HG03520 (cell line): ENCODE results near the gene ERG.

Experiments
- ATAC-seq: cut with Tn5 transposase; IDR thresholded peaks from one replicate; pipeline ENCODE4 v1.9.1; 2021; ENCODE audit warnings: mild to moderate bottlenecking, moderate library complexity; ENCODE audit not compliant: unreplicated experiment

The ERG gene, protein sequence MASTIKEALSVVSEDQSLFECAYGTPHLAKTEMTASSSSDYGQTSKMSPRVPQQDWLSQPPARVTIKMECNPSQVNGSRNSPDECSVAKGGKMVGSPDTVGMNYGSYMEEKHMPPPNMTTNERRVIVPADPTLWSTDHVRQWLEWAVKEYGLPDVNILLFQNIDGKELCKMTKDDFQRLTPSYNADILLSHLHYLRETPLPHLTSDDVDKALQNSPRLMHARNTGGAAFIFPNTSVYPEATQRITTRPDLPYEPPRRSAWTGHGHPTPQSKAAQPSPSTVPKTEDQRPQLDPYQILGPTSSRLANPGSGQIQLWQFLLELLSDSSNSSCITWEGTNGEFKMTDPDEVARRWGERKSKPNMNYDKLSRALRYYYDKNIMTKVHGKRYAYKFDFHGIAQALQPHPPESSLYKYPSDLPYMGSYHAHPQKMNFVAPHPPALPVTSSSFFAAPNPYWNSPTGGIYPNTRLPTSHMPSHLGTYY

DNA sequence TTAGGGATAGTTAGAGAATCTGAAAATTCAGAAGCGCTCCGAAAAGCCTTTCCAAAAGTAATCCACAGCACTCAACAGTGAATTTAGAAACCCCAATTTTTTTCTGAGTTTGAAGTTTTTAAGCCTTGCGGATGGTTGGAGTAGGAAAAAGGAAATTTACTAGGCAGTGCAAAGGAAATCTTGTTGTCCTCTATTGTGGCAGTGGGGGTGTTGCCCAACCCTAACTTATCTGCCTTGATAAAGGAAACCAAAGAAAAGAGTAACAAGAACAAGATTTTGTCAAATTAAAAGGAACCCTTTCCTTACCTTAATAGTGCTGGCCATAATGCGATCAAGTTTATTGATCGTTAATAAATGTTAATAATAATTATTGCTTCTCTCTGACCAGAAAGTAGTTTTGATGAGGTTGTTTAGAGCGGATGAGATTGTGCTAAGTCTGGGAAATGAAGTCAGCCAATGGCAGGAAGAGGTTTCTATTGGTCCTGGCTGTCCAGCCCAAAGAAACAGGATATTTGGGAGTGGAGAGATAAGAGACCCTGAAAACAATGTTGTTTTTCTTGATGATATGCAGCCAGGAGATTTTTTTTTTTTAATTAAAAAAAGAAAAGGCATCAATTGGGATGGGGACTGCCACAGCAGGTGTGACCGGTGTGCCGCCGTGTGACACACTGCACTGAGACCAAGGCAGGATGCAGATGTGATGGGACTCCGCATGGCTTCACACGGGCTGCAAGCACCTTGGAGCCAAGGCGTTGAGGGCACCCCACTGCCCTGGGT is at the start of gene ERG:
Gene ERG (minus strand): TSS at position 421 of the 777 bp plus-strand sequence. CDS start 97 bp downstream, at position 324.
- ATAC-seq = no peak

- no peak for ATAC-seq
Observed at GRCh38 chr21:38544661-38545060, 46.4 kb upstream of the ERG start.

DNA sequence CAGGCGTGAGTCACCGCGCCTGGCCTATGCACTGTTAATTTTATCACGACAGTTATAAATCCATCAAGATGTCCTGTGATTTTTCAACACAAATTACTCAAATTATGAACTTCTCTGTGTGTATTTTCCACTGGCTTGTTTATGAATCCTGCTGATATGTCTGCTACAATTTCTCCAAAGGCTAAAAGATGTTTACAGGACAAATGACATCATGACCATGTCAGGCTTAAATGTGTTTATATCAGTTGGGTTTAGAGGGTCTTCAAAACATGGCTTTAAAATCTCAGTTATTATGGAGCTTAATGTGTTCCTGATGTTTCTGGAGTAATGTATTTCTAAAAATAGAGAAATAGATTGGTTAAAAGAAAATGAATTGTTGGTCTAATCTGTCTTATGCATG is 44.0 kb upstream of the ERG start:
- ATAC-seq = no peak

DNA sequence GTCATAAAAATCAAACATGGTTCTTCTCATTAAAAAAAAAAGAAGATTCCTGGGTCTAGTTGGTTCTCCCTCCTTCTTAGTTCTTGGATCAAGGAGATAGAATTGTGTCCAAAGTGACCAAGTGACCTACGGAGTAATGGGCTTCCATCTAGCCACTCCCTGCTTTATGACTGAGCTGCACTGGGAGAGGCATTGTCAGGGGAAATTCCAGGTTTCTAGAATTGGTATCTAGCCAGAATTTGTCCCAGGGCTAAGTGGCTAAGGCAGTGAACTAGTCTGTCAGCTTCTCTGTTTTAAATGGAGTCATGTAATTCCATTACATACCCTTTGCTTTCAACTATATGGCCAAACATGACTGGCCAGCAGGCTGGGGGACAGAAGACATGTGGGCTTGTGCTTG is 40.1 kb upstream of the ERG start:
- no peak for ATAC-seq

DNA sequence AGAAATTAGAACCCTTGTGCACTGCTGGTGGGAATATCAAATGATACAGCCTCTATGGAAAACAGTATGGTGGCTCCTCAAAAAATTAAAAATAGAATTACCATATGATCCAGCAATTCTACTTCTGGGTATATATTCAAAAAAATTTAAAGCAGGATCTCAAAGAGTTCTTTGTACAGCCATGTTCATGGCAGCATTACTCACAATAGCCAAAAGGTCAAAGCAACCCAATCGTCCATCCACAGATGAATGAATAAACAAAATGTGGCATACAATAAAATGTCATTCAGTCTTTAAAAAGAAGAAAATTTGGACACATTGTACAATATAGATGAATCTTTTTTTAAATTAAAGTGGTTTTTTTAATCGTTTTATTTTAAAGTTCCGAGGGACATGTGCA is 36.3 kb upstream of the ERG start:
- no peak for ATAC-seq

- ATAC-seq = no peak
Observed at GRCh38 chr21:38533887-38534286, 35.6 kb upstream of the ERG start.

GRCh38 chr21:38531591-38531990 is 33.3 kb upstream of the ERG start:
- ATAC-seq = no peak

GRCh38 chr21:38531039-38531541 is 32.8 kb upstream of the ERG start:
- ATAC-seq = no peak

DNA sequence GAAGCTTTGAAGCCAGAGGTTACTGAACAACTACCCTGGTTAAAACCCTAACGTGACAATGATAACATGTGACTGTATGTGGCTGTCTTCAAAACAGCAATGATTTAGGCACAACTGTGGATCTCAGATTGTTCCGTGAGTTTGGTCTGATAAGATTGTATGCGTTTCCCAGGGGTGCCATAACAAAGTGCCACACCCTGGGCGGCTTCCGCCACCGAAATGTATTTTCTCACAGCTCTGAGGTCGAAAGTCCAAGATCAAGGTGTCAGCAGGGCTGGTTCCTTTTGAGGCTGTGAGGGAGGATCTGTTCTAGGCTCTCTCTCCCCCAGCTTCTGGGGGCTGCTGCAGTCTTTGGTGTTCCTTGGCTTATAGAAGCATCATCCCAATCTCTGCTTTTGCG is 29.5 kb upstream of the ERG start:
- ATAC-seq = no peak

GRCh38 chr21:38525454-38525853 is 27.2 kb upstream of the ERG start:
- no peak for ATAC-seq

- ATAC-seq = no peak
Observed at GRCh38 chr21:38524168-38525153, 26.2 kb upstream of the ERG start.

GRCh38 chr21:38520511-38520910 is 22.2 kb upstream of the ERG start:
- ATAC-seq = no peak

DNA sequence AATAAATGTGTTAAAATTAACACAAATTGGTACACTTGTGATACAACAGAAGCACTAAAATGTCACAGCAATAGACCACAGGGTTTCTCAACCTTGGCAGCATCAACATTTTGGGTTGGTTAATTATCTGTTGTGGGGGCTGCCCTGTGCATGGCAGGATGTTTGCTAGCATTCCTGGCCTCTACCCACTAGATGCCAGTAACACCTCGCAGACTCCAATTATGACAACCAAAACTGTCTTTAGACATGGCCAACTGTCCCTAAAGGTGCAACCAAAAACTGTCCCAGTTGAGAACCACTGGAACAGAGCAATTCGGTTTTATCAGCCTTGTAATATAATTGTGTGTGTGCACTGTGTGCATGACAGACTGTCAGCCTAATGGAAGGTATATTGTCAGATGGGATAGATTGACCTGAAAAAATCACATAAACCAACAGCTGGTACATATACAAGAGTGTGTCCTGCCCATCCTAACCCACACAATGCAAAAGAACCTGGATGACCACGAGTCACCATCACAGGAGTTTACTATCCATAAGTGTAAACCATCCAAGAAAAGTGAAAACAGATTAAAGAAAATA is 13.5 kb upstream of the ERG start:
- no peak for ATAC-seq

GRCh38 chr21:38511198-38511597 is 12.9 kb upstream of the ERG start:
- no peak for ATAC-seq

- ATAC-seq = no peak
Observed at GRCh38 chr21:38507374-38507942, 9.2 kb upstream of the ERG start.

GRCh38 chr21:38506661-38507281 is 8.5 kb upstream of the ERG start:
- ATAC-seq = no peak

DNA sequence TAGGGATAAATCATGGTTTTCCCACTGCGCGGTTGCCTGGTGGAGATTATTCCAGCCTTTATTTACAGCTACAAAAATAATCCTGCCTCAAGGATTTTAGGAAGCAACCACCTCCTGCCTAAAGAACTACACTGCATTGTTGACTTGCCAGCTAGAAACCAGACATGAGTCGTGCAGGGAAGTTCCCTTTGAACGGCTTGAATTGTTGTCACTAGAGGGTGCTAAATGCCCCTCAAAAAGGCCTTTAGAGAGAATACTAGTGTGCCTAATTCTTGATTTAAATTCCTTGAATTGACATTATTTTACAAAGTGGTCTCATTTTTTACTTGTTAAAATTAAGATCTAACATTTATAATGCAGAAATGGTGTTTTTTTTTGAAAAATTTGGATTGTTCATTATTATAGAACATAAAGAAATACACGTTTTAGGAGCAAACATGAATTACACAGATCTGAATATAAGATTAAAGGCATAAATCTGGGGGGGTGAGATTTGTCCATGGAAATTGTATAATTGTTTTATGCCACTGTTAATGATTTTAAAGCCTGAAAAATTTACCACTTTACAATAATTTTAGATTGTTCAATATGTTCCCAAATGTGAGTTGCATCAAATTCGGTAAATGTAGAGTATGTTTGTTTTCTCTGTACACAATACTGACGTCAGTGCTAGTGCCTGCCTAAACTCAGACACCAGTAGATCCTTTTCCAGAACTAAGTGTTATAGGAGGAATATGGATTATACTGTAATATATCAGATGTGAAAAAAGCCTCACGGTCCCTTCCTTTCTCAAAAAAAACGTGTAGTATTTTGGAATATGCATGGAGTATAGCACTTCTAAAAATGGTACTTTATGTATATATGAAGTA is 7.6 kb upstream of the ERG start:
- ATAC-seq = no peak

- ATAC-seq = no peak
Observed at GRCh38 chr21:38504066-38504465, 5.8 kb upstream of the ERG start.

- ATAC-seq = no peak
Observed at GRCh38 chr21:38503583-38503982, 5.3 kb upstream of the ERG start.
